Measurements from ENCODE around the gene ATG13. TPM values are rescaled to one million over a fixed set of nuclear protein-coding genes. Genes with fewer than 3 reads are reported as not detected.

The ATG13 gene
- total RNA-seq, 1 donor from 2014 or later: 51.3 TPM

DNA sequence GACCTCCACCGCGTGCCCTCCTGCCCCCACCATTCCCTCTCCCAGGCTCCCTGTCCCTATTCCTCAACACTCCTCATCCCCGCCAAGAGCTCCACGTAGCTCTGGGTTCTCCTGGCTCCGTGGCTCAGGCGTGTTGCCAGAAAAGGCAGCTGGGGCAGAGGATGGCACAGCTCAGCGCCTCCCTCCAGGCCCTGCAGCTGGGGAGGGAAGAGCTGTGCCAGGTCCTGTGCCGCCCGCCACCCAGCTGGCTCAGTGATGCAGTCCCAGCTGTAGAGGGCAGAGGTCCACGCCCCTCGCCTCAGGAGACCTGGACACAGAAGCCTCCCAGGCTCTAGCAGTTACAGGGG is 78.8 kb downstream of the ATG13 start:
- peak overlapping the region; percentile 12 for H3K4me3 Mint-ChIP-seq

GRCh38 chr11:46697303-46697702 is 80.0 kb downstream of the ATG13 start:
- Mint-ChIP-seq H3K36me3 (ENCODE audit: low read depth) (no peaks in the 10 kb centered on the region), H3K9me3 (no peaks in the 10 kb centered on the region), H3K27ac (ENCODE audit: unreplicated experiment) (peak overlapping the region; percentile 85), H3K27me3 (ENCODE audit: low read depth) (no peaks in the 10 kb centered on the region), H3K4me1 (peaks cover 32% of the 10 kb centered on the region), H3K4me3 (peak overlapping the region; percentile 72)
- no peak for DNase-seq (ENCODE audit: low read depth, low spot score)
- TF ChIP-seq CTCF (conservative IDR thresholded peaks at IDR 0.05): no peak

More for the DNA sequence above, 78.8 kb downstream of the ATG13 start:
- Mint-ChIP-seq H3K27me3 (ENCODE audit: low read depth) (no peaks in the 10 kb centered on the region), H3K4me1 (peaks cover 24% of the 10 kb centered on the region), H3K9me3 (no peaks in the 10 kb centered on the region), H3K27ac (ENCODE audit: unreplicated experiment) (no peak overlapping the region), H3K36me3 (ENCODE audit: low read depth) (no peaks in the 10 kb centered on the region)
- no peak for DNase-seq (ENCODE audit: low read depth, low spot score)
- TF ChIP-seq CTCF (conservative IDR thresholded peaks at IDR 0.05): no peak

DNA sequence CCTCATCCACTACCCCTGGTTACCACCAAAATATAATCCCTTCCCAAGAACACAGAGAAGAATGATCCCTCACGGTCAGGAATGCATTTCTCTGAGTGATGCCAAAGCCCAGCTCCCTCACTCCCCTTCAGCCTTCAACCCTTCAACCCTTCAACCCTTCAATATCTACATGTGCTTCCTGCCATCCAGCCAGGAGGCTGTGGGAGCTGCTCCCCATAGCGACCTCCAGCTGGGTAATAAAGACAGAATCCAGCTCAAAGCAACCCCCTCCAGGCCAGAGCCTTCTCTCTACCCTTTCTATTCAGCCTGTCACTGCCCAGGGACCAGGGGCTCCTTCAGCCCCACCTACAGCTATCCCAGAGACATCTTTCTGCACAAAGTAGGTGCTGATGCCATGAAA is 80.4 kb downstream of the ATG13 start:
- Mint-ChIP-seq H3K36me3 (ENCODE audit: low read depth) (no peaks in the 10 kb centered on the region), H3K9me3 (no peaks in the 10 kb centered on the region), H3K27me3 (ENCODE audit: low read depth) (no peaks in the 10 kb centered on the region), H3K4me1 (peaks cover 36% of the 10 kb centered on the region), H3K4me3 (peak overlapping the region; percentile 72), H3K27ac (ENCODE audit: unreplicated experiment) (peak overlapping the region; percentile 85)
- DNase-seq (ENCODE audit: low read depth, low spot score): no peak
- TF ChIP-seq CTCF (conservative IDR thresholded peaks at IDR 0.05): no peak

DNA sequence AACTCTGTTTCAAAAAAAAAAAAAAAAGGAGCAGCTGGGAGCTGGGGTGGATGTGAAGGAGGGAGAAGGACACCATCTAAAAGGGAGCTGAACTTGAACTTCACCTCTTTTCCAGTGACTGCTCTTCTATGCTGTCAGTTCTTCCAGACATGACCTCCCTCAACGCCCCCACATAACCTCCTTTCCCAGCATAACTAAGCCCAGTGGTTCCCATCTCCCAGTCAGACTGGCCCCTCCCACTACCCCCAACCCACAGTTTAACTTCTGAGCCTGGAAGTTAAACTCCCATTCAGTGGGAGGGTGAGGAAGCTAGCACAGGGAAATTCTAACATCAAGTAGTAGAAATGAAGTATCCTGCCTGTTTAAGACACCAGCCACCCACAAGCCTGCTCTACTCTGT is 81.2 kb downstream of the ATG13 start:
- H3K9me3 Mint-ChIP-seq: no peaks in the 10 kb centered on the region
- no peaks in the 10 kb centered on the region for H3K36me3 Mint-ChIP-seq (ENCODE audit: low read depth)
- H3K27me3 Mint-ChIP-seq (ENCODE audit: low read depth): no peaks in the 10 kb centered on the region
- H3K27ac Mint-ChIP-seq (ENCODE audit: unreplicated experiment): no peak overlapping the region
- no peak for TF ChIP-seq CTCF (conservative IDR thresholded peaks at IDR 0.05)
- no peak for DNase-seq (ENCODE audit: low read depth, low spot score)
- H3K4me1 Mint-ChIP-seq: peaks cover 36% of the 10 kb centered on the region
- H3K4me3 Mint-ChIP-seq: peak overlapping the region; percentile 72

- H3K27me3 Mint-ChIP-seq (ENCODE audit: low read depth): no peaks in the 10 kb centered on the region
- H3K27ac Mint-ChIP-seq (ENCODE audit: unreplicated experiment): peak within 1 kb of the TSS; percentile 100
- H3K9me3 Mint-ChIP-seq: no peaks in the 10 kb centered on the region
- H3K4me3 Mint-ChIP-seq: peak within 1 kb of the TSS; percentile 99
- peaks cover 36% of the 10 kb centered on the region for H3K4me1 Mint-ChIP-seq
- no peaks in the 10 kb centered on the region for H3K36me3 Mint-ChIP-seq (ENCODE audit: low read depth)
- DNase-seq (ENCODE audit: low read depth, low spot score): peak; percentile 97
- no peak for TF ChIP-seq CTCF (conservative IDR thresholded peaks at IDR 0.05)
These were observed 83.1 kb downstream of the ATG13 start, which contains the start of the genes ARHGAP1 and ZNF408 for GRCh38 chr11:46700241-46701077. TSS of gene ARHGAP1 (minus strand) at chr11:46700619. CDS start at chr11:46696107, 4,512 bp downstream. TSS of gene ZNF408 (plus strand) at chr11:46701031. CDS start at chr11:46701048, 17 bp downstream.

Measured in neural crest cell (in vitro differentiated cells).